Bronchial epithelial cell (primary cell): ENCODE data around the gene FKBP2. TPM values are rescaled to one million over a fixed set of nuclear protein-coding genes. Genes with fewer than 3 reads are reported as not detected.

Source experiments
- DNase-seq: peaks from one replicate; pipeline ENCODE4 v3.0.0-alpha.2; 2010; ENCODE audit warnings: low read depth
- FAIRE-seq: peaks from 2 replicates; lab custom pipeline; 2011; peaks lifted over from hg19 to GRCh38; lab: Jason Lieb, UNC
- H3K27me3 ChIP-seq: 2 replicates; pipeline ENCODE4 v1.5.1; 2011; ENCODE audit warnings: low read length; ENCODE audit not compliant: control insufficient read depth, insufficient read depth
- H3K36me3 ChIP-seq: 2 replicates; pipeline ENCODE4 v1.5.1; 2011; ENCODE audit warnings: low read length; ENCODE audit not compliant: control insufficient read depth, insufficient read depth
- H3K4me3 ChIP-seq: 2 replicates; pipeline ENCODE4 v1.5.1; 2011; ENCODE audit warnings: mild to moderate bottlenecking, low read depth, low read length, control low read depth
- total RNA-seq: library from RNA; depleted of rRNA; stranded (reverse); fragments of >200 nt; gene quantifications from 2 replicates; pipeline ENCODE4 v1.2.1, GENCODE V29; 2014
- TF ChIP-seq, protein P1 (sequence below): IDR thresholded peaks from 2 replicates; pipeline ENCODE4 v1.5.1; 2011; ENCODE audit warnings: mild to moderate bottlenecking, moderate library complexity, low read length, control low read depth, inconsistent platforms; ENCODE audit not compliant: insufficient read depth, severe bottlenecking

Gene FKBP2
- total RNA-seq, 1 donor from 2014 or later, result 45.0 TPM

GRCh38 chr11:64251016-64251752 lies 10.3 kb downstream of the FKBP2 start, which contains the start of gene PLCB3:
PLCB3 (plus strand) TSS chr11:64251530; CDS start chr11:64251650, 120 bp downstream.
- Histone ChIP-seq H3K4me3 (peak within 1 kb of the TSS; percentile 83), H3K36me3 (peaks cover 19% of the 10 kb centered on the region), H3K27me3 (no peaks in the 10 kb centered on the region)
- DNase-seq (no peak), FAIRE-seq (no peak)
- TF ChIP-seq, protein P1, sequence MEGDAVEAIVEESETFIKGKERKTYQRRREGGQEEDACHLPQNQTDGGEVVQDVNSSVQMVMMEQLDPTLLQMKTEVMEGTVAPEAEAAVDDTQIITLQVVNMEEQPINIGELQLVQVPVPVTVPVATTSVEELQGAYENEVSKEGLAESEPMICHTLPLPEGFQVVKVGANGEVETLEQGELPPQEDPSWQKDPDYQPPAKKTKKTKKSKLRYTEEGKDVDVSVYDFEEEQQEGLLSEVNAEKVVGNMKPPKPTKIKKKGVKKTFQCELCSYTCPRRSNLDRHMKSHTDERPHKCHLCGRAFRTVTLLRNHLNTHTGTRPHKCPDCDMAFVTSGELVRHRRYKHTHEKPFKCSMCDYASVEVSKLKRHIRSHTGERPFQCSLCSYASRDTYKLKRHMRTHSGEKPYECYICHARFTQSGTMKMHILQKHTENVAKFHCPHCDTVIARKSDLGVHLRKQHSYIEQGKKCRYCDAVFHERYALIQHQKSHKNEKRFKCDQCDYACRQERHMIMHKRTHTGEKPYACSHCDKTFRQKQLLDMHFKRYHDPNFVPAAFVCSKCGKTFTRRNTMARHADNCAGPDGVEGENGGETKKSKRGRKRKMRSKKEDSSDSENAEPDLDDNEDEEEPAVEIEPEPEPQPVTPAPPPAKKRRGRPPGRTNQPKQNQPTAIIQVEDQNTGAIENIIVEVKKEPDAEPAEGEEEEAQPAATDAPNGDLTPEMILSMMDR, result peak; percentile 63

DNA sequence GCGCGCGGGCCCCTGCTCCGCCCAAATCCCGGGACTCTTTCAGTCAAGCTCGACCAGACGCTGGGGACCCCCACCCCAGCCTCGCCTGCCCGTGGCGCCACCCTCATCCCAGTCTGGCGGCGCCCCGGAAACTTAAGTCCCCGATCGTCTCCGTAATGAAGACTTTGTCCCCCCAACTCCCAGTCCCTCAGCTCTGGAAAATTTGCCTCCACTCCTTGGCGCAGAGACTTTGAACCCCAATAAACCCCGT lies 10.8 kb downstream of the FKBP2 start:
- TF ChIP-seq, protein P1, result no peak
- H3K27me3 ChIP-seq, result no peaks in the 10 kb centered on the region
- DNase-seq (no peak), FAIRE-seq (no peak)
- H3K36me3 ChIP-seq, result peaks cover 23% of the 10 kb centered on the region
- H3K4me3 ChIP-seq, result peak overlapping the region; percentile 83

DNA sequence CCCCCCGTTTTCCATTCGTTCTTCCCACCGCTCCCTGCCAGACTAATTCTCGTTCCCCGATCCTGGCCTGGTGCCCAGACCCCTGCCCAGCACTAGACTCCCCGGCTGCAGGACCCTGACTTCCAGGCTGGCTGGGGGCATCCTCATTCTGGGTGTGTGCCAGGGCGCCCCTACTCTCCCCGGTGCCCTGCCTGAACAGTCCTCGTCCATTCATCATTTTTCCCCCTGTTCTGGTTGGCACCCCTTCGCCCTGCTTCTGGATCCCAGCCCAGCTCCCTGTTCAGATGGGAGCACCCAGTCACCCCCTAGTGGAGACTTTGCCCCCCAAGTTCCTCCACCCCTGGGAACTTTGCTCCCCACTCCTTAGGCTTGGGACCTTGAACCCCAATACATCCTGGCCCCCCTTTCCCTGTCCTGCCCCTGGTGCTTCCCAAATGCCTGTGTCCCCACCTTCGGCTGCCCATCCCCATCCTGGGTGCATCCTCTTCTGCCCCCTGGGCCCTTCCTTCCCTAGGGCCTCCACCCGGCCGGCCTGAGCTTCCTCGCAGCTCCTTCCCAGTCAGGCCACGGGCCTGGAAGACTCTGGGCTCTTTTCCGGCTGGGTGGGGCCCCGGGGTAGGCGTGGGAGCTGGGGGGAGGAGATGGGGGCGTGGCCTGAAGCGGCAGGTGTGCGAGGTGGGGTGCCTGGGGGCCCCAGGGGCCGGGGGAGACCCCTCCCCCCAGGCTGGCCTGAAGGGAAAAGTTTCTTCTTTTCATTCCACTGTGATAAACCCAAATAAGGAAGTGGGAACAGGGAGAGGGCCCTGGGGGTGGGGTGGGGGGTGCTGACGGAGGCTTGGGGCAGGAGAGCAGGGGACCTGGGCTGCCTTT lies 11.3 kb downstream of the FKBP2 start:
- FAIRE-seq, result no peak
- Histone ChIP-seq H3K27me3 (no peaks in the 10 kb centered on the region), H3K36me3 (peaks cover 26% of the 10 kb centered on the region), H3K4me3 (peak overlapping the region; percentile 83)
- TF ChIP-seq, protein P1, result peak; percentile 49
- DNase-seq, result peak; percentile 49

DNA sequence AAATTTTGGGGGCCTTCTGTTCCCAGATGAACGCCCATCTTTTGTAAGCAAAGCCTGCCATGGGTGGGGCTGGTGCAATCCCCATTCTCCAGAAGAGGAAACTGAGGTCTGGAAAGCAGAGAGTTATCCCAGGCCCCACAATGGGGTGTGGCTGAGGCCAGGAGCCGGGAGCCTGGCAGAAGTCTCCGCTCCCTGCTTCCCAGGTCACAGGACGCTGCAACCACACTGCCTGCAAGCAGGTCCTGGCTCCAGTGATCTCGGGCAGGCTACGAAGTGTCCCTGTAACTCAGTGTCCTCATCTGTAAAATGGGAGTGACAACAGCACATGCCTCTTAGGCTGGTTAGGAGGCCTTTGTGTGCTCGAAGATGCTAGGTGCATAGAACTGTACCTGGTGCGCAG lies 12.1 kb downstream of the FKBP2 start:
- Histone ChIP-seq H3K27me3 (no peaks in the 10 kb centered on the region), H3K36me3 (peaks cover 26% of the 10 kb centered on the region), H3K4me3 (no peak overlapping the region)
- FAIRE-seq, result no peak
- no peak for DNase-seq
- TF ChIP-seq, protein P1, result no peak

- DNase-seq (no peak), FAIRE-seq (no peak)
- no peaks in the 10 kb centered on the region for H3K27me3 ChIP-seq
- H3K36me3 ChIP-seq, result peaks cover 30% of the 10 kb centered on the region
- TF ChIP-seq, protein P1, result no peak
- no peak overlapping the region for H3K4me3 ChIP-seq
These were observed 12.6 kb downstream of the FKBP2 start for GRCh38 chr11:64253481-64253880.
